CD4-positive, CD25-positive, alpha-beta regulatory T cell (primary cell): ENCODE measurements around the gene P2RX4. TPM values are rescaled to one million over a fixed set of nuclear protein-coding genes. Genes with fewer than 3 reads are reported as not detected.
"Not testable (repeated sequence)": the region's sequence is repeated elsewhere in the genome, so short reads cannot be mapped to it uniquely, and the experiment has no call there.

Experiments used
- ATAC-seq, 2 donors: fragments of 150-1000 bp; cut with Tn5 transposase; one replicate each; pipeline ENCODE4 v1.10.0; 2021; ENCODE audit warnings: low read depth in 2 of 2, moderate number of reproducible peaks in 2 of 2, moderate library complexity in 1 of 2
- DNase-seq, 3 donors: peaks; one replicate each; pipeline versions ENCODE4 v3.0.0 to v3.0.0-alpha.2; 2012 to 2022; ENCODE audit warnings: mixed read lengths in 1 of 3
- H3K27ac ChIP-seq: one replicate; pipeline ENCODE4 v1.7.0; 2013; ENCODE audit warnings: mild to moderate bottlenecking, low read length; ENCODE audit not compliant: insufficient read depth, poor library complexity, severe bottlenecking
- H3K27me3 ChIP-seq: one replicate; pipeline ENCODE4 v1.7.0; 2013; ENCODE audit warnings: low read length; ENCODE audit not compliant: control insufficient read depth, insufficient read depth
- H3K36me3 ChIP-seq: one replicate; pipeline ENCODE4 v1.7.0; 2013; ENCODE audit warnings: mild to moderate bottlenecking, low read length, moderate library complexity; ENCODE audit not compliant: control insufficient read depth, insufficient read depth
- H3K4me1 ChIP-seq: 2 replicates; pipeline ENCODE4 v1.7.0; 2013; ENCODE audit warnings: mild to moderate bottlenecking, low read length; ENCODE audit not compliant: insufficient read depth, control insufficient read depth, poor library complexity, severe bottlenecking
- H3K4me3 ChIP-seq: one replicate; pipeline ENCODE4 v1.7.0; 2013; ENCODE audit warnings: low read depth, mild to moderate bottlenecking, low read length, moderate library complexity
- H3K9me3 ChIP-seq, 2 experiments: 1 replicate in 1 of 2; 2 replicates in 1 of 2; pipeline ENCODE4 v1.7.0; 2013; ENCODE audit warnings: low read length in 2 of 2, mild to moderate bottlenecking in 1 of 2, moderate library complexity in 1 of 2; ENCODE audit not compliant: control insufficient read depth in 2 of 2
- H3K27ac Mint-ChIP-seq, 3 donors: one replicate each; pipeline ENCODE4 v1.8.0; 2020 to 2022; ENCODE audit warnings: mild to moderate bottlenecking in 3 of 3, mixed read lengths in 3 of 3, moderate library complexity in 2 of 3
- H3K27me3 Mint-ChIP-seq: one replicate; pipeline ENCODE4 v1.8.0; 2022; ENCODE audit warnings: mild to moderate bottlenecking, mixed read lengths
- H3K36me3 Mint-ChIP-seq: one replicate; pipeline ENCODE4 v1.8.0; 2020; ENCODE audit warnings: mixed read lengths
- H3K4me1 Mint-ChIP-seq, 4 donors: one replicate each; pipeline ENCODE4 v1.8.0; 2020 to 2022; ENCODE audit warnings: mixed read lengths in 4 of 4, mild to moderate bottlenecking in 1 of 4
- H3K4me3 Mint-ChIP-seq, 4 donors: one replicate each; pipeline ENCODE4 v1.8.0; 2020 to 2022; ENCODE audit warnings: mild to moderate bottlenecking in 4 of 4, mixed read lengths in 4 of 4, moderate library complexity in 3 of 4
- H3K9me3 Mint-ChIP-seq, 7 donors: one replicate each; pipeline ENCODE4 v1.8.0; 2020 to 2022; ENCODE audit warnings: mixed read lengths in 7 of 7, mild to moderate bottlenecking in 3 of 7, moderate library complexity in 2 of 7
- polyA plus RNA-seq, 4 donors: library from polyadenylated mRNA; unstranded; fragments of 300-500 nt; fragmentation: Illumina TruSeq; gene quantifications; one replicate each; pipeline ENCODE4 v1.2.3, GENCODE V29; 2021
- total RNA-seq: library from RNA; stranded (reverse); gene quantifications from one replicate; pipeline ENCODE4 v1.2.3, GENCODE V29; 2022

The P2RX4 gene
- total and polyA plus RNA-seq, 5 donors from 2014 or later = 27.8 to 38.1 (median 28.5) TPM

- Histone ChIP-seq H3K4me1 (peaks cover 30% of the 10 kb centered on the region), H3K27ac (peak overlapping the region; percentile 57), H3K4me3 (peak overlapping the region; percentile 35), H3K9me3 (no peaks in the 10 kb centered on the region), H3K36me3 (peaks cover 14% of the 10 kb centered on the region), H3K27me3 (no peaks in the 10 kb centered on the region)
- Mint-ChIP-seq H3K4me1 (peaks cover 10 to 51% (median 22%) of the 10 kb centered on the region in 4 donors), H3K36me3 (peaks cover 9% of the 10 kb centered on the region), H3K9me3 (peaks cover 0 to 2% (median 0%) of the 10 kb centered on the region in 7 donors), H3K27ac (peak overlapping the region; percentile 91 to 98 (median 96)), H3K4me3 (peak overlapping the region; percentile 48 to 81 (median 78)), H3K27me3 (no peaks in the 10 kb centered on the region)
- peak; percentile 61 for ATAC-seq
- peak in 2 of 3 donors; percentile 42 to 90 for DNase-seq
These were observed 14.7 kb downstream of the P2RX4 start for GRCh38 chr12:121224591-121224990.

- H3K4me3 ChIP-seq = no peak overlapping the region
- peak overlapping the region in 2 of 3 donors; percentile 31 to 82 for H3K27ac Mint-ChIP-seq
- H3K36me3 Mint-ChIP-seq = peaks cover 11% of the 10 kb centered on the region
- no peaks in the 10 kb centered on the region for H3K27me3 Mint-ChIP-seq
- peak overlapping the region in 1 of 4 donors; percentile 10 for H3K4me3 Mint-ChIP-seq
- H3K9me3 Mint-ChIP-seq = no peaks in the 10 kb centered on the region
- ATAC-seq = no peak
- H3K36me3 ChIP-seq = peaks cover 18% of the 10 kb centered on the region
- peak in 1 of 3 donors; percentile 30 for DNase-seq
- no peak overlapping the region for H3K27ac ChIP-seq
- peaks cover 33% of the 10 kb centered on the region for H3K4me1 ChIP-seq
- no peaks in the 10 kb centered on the region for H3K27me3 ChIP-seq
- no peaks in the 10 kb centered on the region for H3K9me3 ChIP-seq
- H3K4me1 Mint-ChIP-seq = peaks cover 10 to 54% (median 30%) of the 10 kb centered on the region in 4 donors
These were observed 16.5 kb downstream of the P2RX4 start for GRCh38 chr12:121226399-121226798.

GRCh38 chr12:121226871-121227270 lies 16.9 kb downstream of the P2RX4 start:
- not testable (repeated sequence) for H3K27me3 Mint-ChIP-seq, DNase-seq, H3K4me3 Mint-ChIP-seq, H3K9me3 Mint-ChIP-seq, H3K27me3 ChIP-seq, ATAC-seq, H3K4me3 ChIP-seq, H3K27ac ChIP-seq, H3K9me3 ChIP-seq
- Mint-ChIP-seq H3K4me1 (peaks cover 10 to 49% (median 30%) of the 10 kb centered on the region in 4 donors), H3K36me3 (peaks cover 12% of the 10 kb centered on the region), H3K27ac (peak overlapping the region; percentile 31 to 82 (median 52))
- Histone ChIP-seq H3K36me3 (peaks cover 20% of the 10 kb centered on the region), H3K4me1 (peaks cover 33% of the 10 kb centered on the region)

GRCh38 chr12:121227294-121227693 lies 17.4 kb downstream of the P2RX4 start:
- Histone ChIP-seq H3K36me3 (peaks cover 24% of the 10 kb centered on the region), H3K4me3 (no peak overlapping the region), H3K9me3 (no peaks in the 10 kb centered on the region), H3K27ac (no peak overlapping the region), H3K27me3 (no peaks in the 10 kb centered on the region), H3K4me1 (peaks cover 33% of the 10 kb centered on the region)
- Mint-ChIP-seq H3K4me3 (no peak overlapping the region), H3K9me3 (no peaks in the 10 kb centered on the region), H3K27ac (peak overlapping the region in 1 of 3 donors; percentile 52), H3K27me3 (no peaks in the 10 kb centered on the region), H3K36me3 (peaks cover 15% of the 10 kb centered on the region), H3K4me1 (peaks cover 10 to 47% (median 30%) of the 10 kb centered on the region in 4 donors)
- DNase-seq (no peak), ATAC-seq (no peak)

GRCh38 chr12:121228919-121229665 lies 19.2 kb downstream of the P2RX4 start:
- peak overlapping the region in 1 of 4 donors; percentile 66 for H3K4me3 Mint-ChIP-seq
- no peaks in the 10 kb centered on the region for H3K27me3 ChIP-seq
- peaks cover 5 to 32% (median 18%) of the 10 kb centered on the region in 4 donors for H3K4me1 Mint-ChIP-seq
- peak overlapping the region in 1 of 3 donors; percentile 44 for H3K27ac Mint-ChIP-seq
- H3K9me3 Mint-ChIP-seq = no peaks in the 10 kb centered on the region
- H3K9me3 ChIP-seq = no peaks in the 10 kb centered on the region
- peaks cover 17% of the 10 kb centered on the region for H3K36me3 Mint-ChIP-seq
- H3K4me3 ChIP-seq = no peak overlapping the region
- ATAC-seq (no peak), DNase-seq (no peak)
- no peak overlapping the region for H3K27ac ChIP-seq
- peaks cover 38% of the 10 kb centered on the region for H3K36me3 ChIP-seq
- no peaks in the 10 kb centered on the region for H3K27me3 Mint-ChIP-seq
- H3K4me1 ChIP-seq = peaks cover 19% of the 10 kb centered on the region

GRCh38 chr12:121229826-121230537 lies 20.1 kb downstream of the P2RX4 start:
- ATAC-seq (peak; percentile 43 to 67), DNase-seq (peak; percentile 36 to 74 (median 37))
- not testable (repeated sequence) for H3K9me3 Mint-ChIP-seq, H3K27ac Mint-ChIP-seq, H3K9me3 ChIP-seq, H3K27me3 Mint-ChIP-seq, H3K27me3 ChIP-seq, H3K4me1 ChIP-seq, H3K4me3 ChIP-seq, H3K27ac ChIP-seq
- Mint-ChIP-seq H3K4me3 (peak overlapping the region in 1 of 4 donors; percentile 1), H3K36me3 (peaks cover 22% of the 10 kb centered on the region), H3K4me1 (peaks cover 0 to 23% (median 12%) of the 10 kb centered on the region in 4 donors)
- H3K36me3 ChIP-seq = peaks cover 42% of the 10 kb centered on the region

GRCh38 chr12:121230538-121230907 lies 20.6 kb downstream of the P2RX4 start:
- Histone ChIP-seq H3K27me3 (no peaks in the 10 kb centered on the region), H3K9me3 (no peaks in the 10 kb centered on the region), H3K4me3 (no peak overlapping the region), H3K36me3 (peaks cover 42% of the 10 kb centered on the region), H3K4me1 (peaks cover 6% of the 10 kb centered on the region), H3K27ac (no peak overlapping the region)
- peaks cover 22% of the 10 kb centered on the region for H3K36me3 Mint-ChIP-seq
- peaks cover 0 to 19% (median 12%) of the 10 kb centered on the region in 4 donors for H3K4me1 Mint-ChIP-seq
- no peaks in the 10 kb centered on the region for H3K9me3 Mint-ChIP-seq
- DNase-seq (no peak), ATAC-seq (no peak)
- H3K4me3 Mint-ChIP-seq = no peak overlapping the region
- no peaks in the 10 kb centered on the region for H3K27me3 Mint-ChIP-seq
- H3K27ac Mint-ChIP-seq = no peak overlapping the region
